ENCODE data around the gene ZC3H18.

GRCh38 chr16:88588148-88588547 is 17.9 kb downstream of the ZC3H18 start:
- no peak for TF ChIP-seq EZH2 (optimal IDR thresholded peaks at IDR 0.05; ENCODE audit: low read depth, low read length)
- TF ChIP-seq, protein P1, sequence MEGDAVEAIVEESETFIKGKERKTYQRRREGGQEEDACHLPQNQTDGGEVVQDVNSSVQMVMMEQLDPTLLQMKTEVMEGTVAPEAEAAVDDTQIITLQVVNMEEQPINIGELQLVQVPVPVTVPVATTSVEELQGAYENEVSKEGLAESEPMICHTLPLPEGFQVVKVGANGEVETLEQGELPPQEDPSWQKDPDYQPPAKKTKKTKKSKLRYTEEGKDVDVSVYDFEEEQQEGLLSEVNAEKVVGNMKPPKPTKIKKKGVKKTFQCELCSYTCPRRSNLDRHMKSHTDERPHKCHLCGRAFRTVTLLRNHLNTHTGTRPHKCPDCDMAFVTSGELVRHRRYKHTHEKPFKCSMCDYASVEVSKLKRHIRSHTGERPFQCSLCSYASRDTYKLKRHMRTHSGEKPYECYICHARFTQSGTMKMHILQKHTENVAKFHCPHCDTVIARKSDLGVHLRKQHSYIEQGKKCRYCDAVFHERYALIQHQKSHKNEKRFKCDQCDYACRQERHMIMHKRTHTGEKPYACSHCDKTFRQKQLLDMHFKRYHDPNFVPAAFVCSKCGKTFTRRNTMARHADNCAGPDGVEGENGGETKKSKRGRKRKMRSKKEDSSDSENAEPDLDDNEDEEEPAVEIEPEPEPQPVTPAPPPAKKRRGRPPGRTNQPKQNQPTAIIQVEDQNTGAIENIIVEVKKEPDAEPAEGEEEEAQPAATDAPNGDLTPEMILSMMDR (IDR thresholded peaks at IDR 0.05; ENCODE audit: low read length) = no peak

All from MM.1S (cell line).